NT2/D1 (cell line): Measurements from ENCODE around the gene DRC3.

Source experiments
- SUZ12 ChIP-seq: IDR thresholded peaks from 2 replicates; pipeline ENCODE4 v1.6.1; 2011; ENCODE audit not compliant: insufficient read length, insufficient read depth; ENCODE audit errors: extremely low read depth
- YY1 ChIP-seq: IDR thresholded peaks from 2 replicates; pipeline ENCODE4 v1.6.1; 2011; ENCODE audit not compliant: insufficient read length, insufficient read depth
- ZNF274 ChIP-seq: IDR thresholded peaks from 2 replicates; pipeline ENCODE4 v1.6.1; 2011; ENCODE audit warnings: mild to moderate bottlenecking, low read depth, low read length

DNA sequence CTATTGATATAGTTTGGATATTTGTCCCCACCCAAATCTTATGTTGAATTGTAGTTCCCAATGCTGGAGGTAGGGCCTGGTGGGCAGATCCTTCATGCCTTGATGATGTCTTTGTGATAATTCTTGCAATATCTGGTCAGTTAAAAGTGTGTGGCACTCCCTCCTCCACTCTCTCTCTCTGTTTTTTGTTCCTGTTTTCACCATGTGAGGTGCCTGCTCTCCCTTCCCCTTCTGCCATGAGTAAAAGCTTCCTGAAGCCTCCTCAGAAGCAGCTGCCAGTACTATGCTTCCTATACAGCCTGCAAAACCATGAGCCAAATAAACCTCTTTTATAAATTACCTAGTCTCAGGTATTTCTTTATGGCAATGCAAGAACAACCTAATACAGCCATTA, 47.8 kb upstream of the DRC3 start:
- TF ChIP-seq SUZ12 (no peak), YY1 (no peak), ZNF274 (no peak)
